GM23248 (cell line): ENCODE data around the gene SPATS2. TPM values are rescaled to one million over a fixed set of nuclear protein-coding genes. Genes with fewer than 3 reads are reported as not detected.

Experiments used
- DNase-seq: peaks from one replicate; pipeline ENCODE4 v3.0.0-alpha.2; 2015
- H2AFZ ChIP-seq: fragments of 200-600 bp; sonication (generic); 2 replicates; pipeline ENCODE4 v1.6.1; 2016; ENCODE audit warnings: antibody characterized with exemption
- H3F3A ChIP-seq: fragments of 200-600 bp; sonication (generic); 2 replicates; pipeline ENCODE4 v1.6.1; 2016; ENCODE audit warnings: mild to moderate bottlenecking, antibody characterized with exemption, mixed run types; ENCODE audit not compliant: insufficient read depth
- H3K27ac ChIP-seq: fragments of 200-600 bp; sonication (generic); 2 replicates; pipeline ENCODE4 v1.5.1; 2016; ENCODE audit warnings: mild to moderate bottlenecking
- H3K27me3 ChIP-seq: fragments of 200-600 bp; sonication (generic); replicated peaks from 2 replicates; pipeline ENCODE4 v1.6.1; 2016; ENCODE audit warnings: mild to moderate bottlenecking; ENCODE audit not compliant: insufficient read depth
- H3K36me3 ChIP-seq: fragments of 200-600 bp; sonication (generic); 2 replicates; pipeline ENCODE4 v1.6.1; 2016; ENCODE audit warnings: low read depth, mild to moderate bottlenecking
- H3K4me1 ChIP-seq: fragments of 200-600 bp; sonication (generic); 2 replicates; pipeline ENCODE4 v1.6.1; 2016; ENCODE audit warnings: mild to moderate bottlenecking; ENCODE audit not compliant: insufficient read depth
- H3K4me2 ChIP-seq: fragments of 200-600 bp; sonication (generic); one replicate; pipeline ENCODE4 v1.6.1; 2016; ENCODE audit warnings: mild to moderate bottlenecking; ENCODE audit not compliant: unreplicated experiment
- H3K4me3 ChIP-seq: fragments of 200-600 bp; sonication (generic); 2 replicates; pipeline ENCODE4 v1.5.1; 2016; ENCODE audit warnings: mild to moderate bottlenecking
- H3K79me2 ChIP-seq: fragments of 200-600 bp; sonication (generic); 2 replicates; pipeline ENCODE4 v1.6.1; 2016; ENCODE audit warnings: mild to moderate bottlenecking; ENCODE audit not compliant: insufficient read depth
- H3K9ac ChIP-seq: fragments of 200-600 bp; sonication (generic); 2 replicates; pipeline ENCODE4 v1.6.1; 2016; ENCODE audit warnings: mild to moderate bottlenecking
- H3K9me2 ChIP-seq: fragments of 200-600 bp; sonication (generic); 2 replicates; pipeline ENCODE4 v1.6.1; 2016; ENCODE audit warnings: mixed run types, mild to moderate bottlenecking, moderate library complexity; ENCODE audit not compliant: insufficient read depth
- H3K9me3 ChIP-seq: fragments of 200-600 bp; sonication (generic); one replicate; pipeline ENCODE4 v1.6.1; 2017; ENCODE audit warnings: low read depth
- H4K20me1 ChIP-seq: fragments of 200-600 bp; sonication (generic); 2 replicates; pipeline ENCODE4 v1.6.0; 2016; ENCODE audit not compliant: insufficient read depth
- EZH2 ChIP-seq: fragments of 200-600 bp; sonication (generic); IDR thresholded peaks from 2 replicates; pipeline ENCODE4 v1.6.1; 2018; ENCODE audit warnings: antibody characterized with exemption, mild to moderate bottlenecking; ENCODE audit not compliant: insufficient read depth, poor library complexity, severe bottlenecking
- EZH2phosphoT487 ChIP-seq: fragments of 200-600 bp; sonication (generic); IDR thresholded peaks from 2 replicates; pipeline ENCODE4 v1.6.1; 2018; ENCODE audit warnings: antibody characterized with exemption, moderate library complexity, mild to moderate bottlenecking, low read depth; ENCODE audit not compliant: insufficient read depth
- WGBS, 2 experiments: methylation state at CpG; one replicate each; pipeline ENCODE4 v1.1.6; 2015 to 2017; ENCODE audit warnings: low lambda C conversion rate in 2 of 2, low coverage in 1 of 2; ENCODE audit errors: missing lambda C conversion rate in 2 of 2; 5-methylcytosine and 5-hydroxymethylcytosine counted together
- in situ Hi-C: fragments of 300-500 bp; cut with MboI; formaldehyde crosslinking; loops from 2 replicates; pipeline ENCODE4 v1.15.0; 2020
- polyA plus RNA-seq: library from polyadenylated mRNA; unstranded; fragments of >200 nt; fragmentation: Nextera tagmentation; extraction: Ambion mirVana; gene quantifications from 2 replicates; pipeline ENCODE4 v1.2.1, GENCODE V29; 2016
- total RNA-seq: library from RNA; depleted of rRNA; stranded (reverse); fragments of >200 nt; shearing (Covaris generic); gene quantifications from 2 replicates; pipeline ENCODE4 v1.2.3, GENCODE V29; 2014

The SPATS2 gene
- total and polyA plus RNA-seq, 2 experiments from 2014 or later = 22.3 to 25.0 TPM

- H3K27ac ChIP-seq = no peak overlapping the region
- H3K9ac ChIP-seq = no peak overlapping the region
- no peak overlapping the region for H2AFZ ChIP-seq
- no peaks in the 10 kb centered on the region for H3K9me2 ChIP-seq
- no peaks in the 10 kb centered on the region for H3K79me2 ChIP-seq
- no peaks in the 10 kb centered on the region for H3K4me1 ChIP-seq
- no peak overlapping the region for H3K4me2 ChIP-seq
- peaks cover 17% of the 10 kb centered on the region for H3K27me3 ChIP-seq
- no peaks in the 10 kb centered on the region for H3K9me3 ChIP-seq
- no peak for DNase-seq
- H3F3A ChIP-seq = no peaks in the 10 kb centered on the region
- WGBS, 2 experiments = 26 to 36% methylated on average over 3 of the region's 3 CpGs
- no peaks in the 10 kb centered on the region for H4K20me1 ChIP-seq
- H3K36me3 ChIP-seq = no peaks in the 10 kb centered on the region
- H3K4me3 ChIP-seq = no peak overlapping the region
- in situ Hi-C loops = no loop called here
- TF ChIP-seq EZH2 (no peak), EZH2phosphoT487 (no peak)
Observed at GRCh38 chr12:49546481-49546880, 179.2 kb downstream of the SPATS2 start.

- in situ Hi-C loops = no loop called here
- Histone ChIP-seq H3K27me3 (peaks cover 22% of the 10 kb centered on the region), H3K4me3 (no peak overlapping the region), H3K9me2 (no peaks in the 10 kb centered on the region), H4K20me1 (no peaks in the 10 kb centered on the region), H3K79me2 (no peaks in the 10 kb centered on the region), H3F3A (no peaks in the 10 kb centered on the region), H2AFZ (no peak overlapping the region), H3K4me2 (no peak overlapping the region), H3K27ac (no peak overlapping the region), H3K9ac (no peak overlapping the region), H3K4me1 (no peaks in the 10 kb centered on the region), H3K9me3 (no peaks in the 10 kb centered on the region), H3K36me3 (no peaks in the 10 kb centered on the region)
- TF ChIP-seq EZH2 (no peak), EZH2phosphoT487 (no peak)
- WGBS, 2 experiments = 57 to 71% methylated on average over 7 of the region's 7 CpGs
- no peak for DNase-seq
Observed at GRCh38 chr12:49547090-49547690, 179.9 kb downstream of the SPATS2 start.

- Histone ChIP-seq H4K20me1 (no peaks in the 10 kb centered on the region), H3K79me2 (no peaks in the 10 kb centered on the region), H3K27ac (no peak overlapping the region), H3K9ac (no peak overlapping the region), H3F3A (no peaks in the 10 kb centered on the region), H3K27me3 (peaks cover 22% of the 10 kb centered on the region), H3K9me2 (no peaks in the 10 kb centered on the region), H3K4me2 (peak overlapping the region; percentile 25), H3K9me3 (no peaks in the 10 kb centered on the region), H2AFZ (peak overlapping the region; percentile 63), H3K4me1 (no peaks in the 10 kb centered on the region), H3K36me3 (no peaks in the 10 kb centered on the region), H3K4me3 (0 out of 2 replicates have a peak overlapping the region, but pooled peaks have one; percentile 46)
- in situ Hi-C loops = no loop called here
- WGBS, 2 experiments = 33 to 40% methylated on average over 4 to 8 of the region's 8 CpGs
- no peak for DNase-seq
- no peak for TF ChIP-seq EZH2
- no peak for TF ChIP-seq EZH2phosphoT487
Observed at GRCh38 chr12:49548481-49548821, 181.2 kb downstream of the SPATS2 start.

GRCh38 chr12:49548822-49549648 is 181.8 kb downstream of the SPATS2 start:
- in situ Hi-C loops = no loop called here
- WGBS, 2 experiments = 13 to 15% methylated on average over 60 to 63 of the region's 70 CpGs
- H3F3A ChIP-seq = no peaks in the 10 kb centered on the region
- no peaks in the 10 kb centered on the region for H3K9me2 ChIP-seq
- no peaks in the 10 kb centered on the region for H3K36me3 ChIP-seq
- DNase-seq = peak; percentile 48
- H3K4me2 ChIP-seq = peak overlapping the region; percentile 25
- no peak overlapping the region for H3K9ac ChIP-seq
- H3K9me3 ChIP-seq = no peaks in the 10 kb centered on the region
- H3K4me3 ChIP-seq = peak overlapping the region; percentile 46
- no peaks in the 10 kb centered on the region for H4K20me1 ChIP-seq
- TF ChIP-seq EZH2 (no peak), EZH2phosphoT487 (no peak)
- H3K4me1 ChIP-seq = no peaks in the 10 kb centered on the region
- no peak overlapping the region for H3K27ac ChIP-seq
- H3K79me2 ChIP-seq = no peaks in the 10 kb centered on the region
- peak overlapping the region; percentile 63 for H2AFZ ChIP-seq
- H3K27me3 ChIP-seq = peaks cover 22% of the 10 kb centered on the region
